ENCODE results near the gene CFAP46.

CFAP46 gene

GRCh38 chr10:132979491-132980425 is 37.4 kb upstream of the CFAP46 start:
- Histone ChIP-seq H3K4me3 (ENCODE audit: low read length) (no peak overlapping the region), H3K4me1 (ENCODE audit: control insufficient read depth, insufficient read depth, low read length) (no peaks in the 10 kb centered on the region; the same call in 1 of the 2 replicates), H3K27ac (ENCODE audit: low read length) (no peak overlapping the region), H3K27me3 (ENCODE audit: control insufficient read depth, insufficient read depth, low read length) (no peaks in the 10 kb centered on the region), H3K9me3 (ENCODE audit: control insufficient read depth, insufficient read depth, low read length) (no peaks in the 10 kb centered on the region), H3K36me3 (ENCODE audit: control insufficient read depth, insufficient read depth, low read length) (no peaks in the 10 kb centered on the region)
- no peak for DNase-seq (ENCODE audit: low read depth, low spot score)
- WGBS (ENCODE audit: insufficient coverage, insufficient read length) = no CpG with 5 or more reads among the region's 24 CpGs

- no peaks in the 10 kb centered on the region for H3K9me3 ChIP-seq (ENCODE audit: control insufficient read depth, insufficient read depth, low read length)
- no peak overlapping the region for H3K27ac ChIP-seq (ENCODE audit: low read length)
- no peaks in the 10 kb centered on the region; the same call in 1 of the 2 replicates for H3K4me1 ChIP-seq (ENCODE audit: control insufficient read depth, insufficient read depth, low read length)
- no peaks in the 10 kb centered on the region for H3K36me3 ChIP-seq (ENCODE audit: control insufficient read depth, insufficient read depth, low read length)
- H3K27me3 ChIP-seq (ENCODE audit: control insufficient read depth, insufficient read depth, low read length) = no peaks in the 10 kb centered on the region
- no CpG with 5 or more reads among the region's 9 CpGs for WGBS (ENCODE audit: insufficient coverage, insufficient read length)
- no peak for DNase-seq (ENCODE audit: low read depth, low spot score)
- no peak overlapping the region for H3K4me3 ChIP-seq (ENCODE audit: low read length)
Measured at GRCh38 chr10:132978542-132978941, 36.2 kb upstream of the CFAP46 start.

DNA sequence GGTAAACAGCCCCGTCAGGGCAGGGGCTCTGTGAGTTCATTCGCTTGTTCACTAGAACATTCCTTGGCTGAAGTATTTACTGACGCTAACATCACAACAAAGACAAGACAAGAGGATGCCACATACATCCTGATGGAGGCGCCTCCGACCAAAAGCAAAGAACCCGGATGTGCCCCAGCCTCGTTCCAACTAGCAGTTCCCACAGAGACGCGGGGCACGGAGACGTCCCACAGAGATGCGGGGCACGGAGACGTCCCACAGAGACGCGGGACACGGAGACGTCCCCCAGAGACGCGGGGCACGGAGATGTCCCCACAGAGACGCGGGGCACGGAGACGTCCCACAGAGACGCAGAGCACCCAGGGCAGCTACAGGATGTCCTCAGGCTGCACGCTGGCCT is 35.4 kb upstream of the CFAP46 start:
- Histone ChIP-seq H3K4me1 (ENCODE audit: control insufficient read depth, insufficient read depth, low read length) (peaks cover 2% of the 10 kb centered on the region; the same call in 1 of the 2 replicates), H3K27me3 (ENCODE audit: control insufficient read depth, insufficient read depth, low read length) (no peaks in the 10 kb centered on the region), H3K27ac (ENCODE audit: low read length) (no peak overlapping the region), H3K4me3 (ENCODE audit: low read length) (no peak overlapping the region), H3K9me3 (ENCODE audit: control insufficient read depth, insufficient read depth, low read length) (no peaks in the 10 kb centered on the region), H3K36me3 (ENCODE audit: control insufficient read depth, insufficient read depth, low read length) (no peaks in the 10 kb centered on the region)
- DNase-seq (ENCODE audit: low read depth, low spot score) = no peak
- no CpG with 5 or more reads among the region's 27 CpGs for WGBS (ENCODE audit: insufficient coverage, insufficient read length)

DNA sequence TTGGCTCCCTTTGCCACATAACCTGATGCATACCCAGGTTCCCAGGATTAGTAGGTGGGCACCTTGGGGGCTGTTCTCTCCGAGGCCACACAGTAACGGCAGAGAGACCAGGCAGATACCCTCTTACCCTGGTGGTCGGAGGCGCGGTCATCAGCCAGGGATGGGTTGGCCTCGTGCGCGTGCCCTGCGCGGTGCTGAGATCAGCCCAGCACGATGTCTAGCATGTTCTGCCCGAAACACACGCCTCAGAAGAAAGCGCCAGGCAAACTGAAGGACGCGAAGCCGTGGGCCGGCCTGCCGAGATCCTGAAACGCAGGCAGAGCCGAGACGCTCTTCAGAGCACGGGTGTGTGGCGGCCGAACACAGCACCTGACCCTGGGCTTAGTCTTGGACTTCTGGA is 34.7 kb upstream of the CFAP46 start:
- WGBS (ENCODE audit: insufficient coverage, insufficient read length) = no CpG with 5 or more reads among the region's 25 CpGs
- peaks cover 2% of the 10 kb centered on the region; the same call in 1 of the 2 replicates for H3K4me1 ChIP-seq (ENCODE audit: control insufficient read depth, insufficient read depth, low read length)
- H3K9me3 ChIP-seq (ENCODE audit: control insufficient read depth, insufficient read depth, low read length) = no peaks in the 10 kb centered on the region
- H3K27me3 ChIP-seq (ENCODE audit: control insufficient read depth, insufficient read depth, low read length) = no peaks in the 10 kb centered on the region
- H3K27ac ChIP-seq (ENCODE audit: low read length) = no peak overlapping the region
- DNase-seq (ENCODE audit: low read depth, low spot score) = no peak
- no peaks in the 10 kb centered on the region for H3K36me3 ChIP-seq (ENCODE audit: control insufficient read depth, insufficient read depth, low read length)
- no peak overlapping the region for H3K4me3 ChIP-seq (ENCODE audit: low read length)

DNA sequence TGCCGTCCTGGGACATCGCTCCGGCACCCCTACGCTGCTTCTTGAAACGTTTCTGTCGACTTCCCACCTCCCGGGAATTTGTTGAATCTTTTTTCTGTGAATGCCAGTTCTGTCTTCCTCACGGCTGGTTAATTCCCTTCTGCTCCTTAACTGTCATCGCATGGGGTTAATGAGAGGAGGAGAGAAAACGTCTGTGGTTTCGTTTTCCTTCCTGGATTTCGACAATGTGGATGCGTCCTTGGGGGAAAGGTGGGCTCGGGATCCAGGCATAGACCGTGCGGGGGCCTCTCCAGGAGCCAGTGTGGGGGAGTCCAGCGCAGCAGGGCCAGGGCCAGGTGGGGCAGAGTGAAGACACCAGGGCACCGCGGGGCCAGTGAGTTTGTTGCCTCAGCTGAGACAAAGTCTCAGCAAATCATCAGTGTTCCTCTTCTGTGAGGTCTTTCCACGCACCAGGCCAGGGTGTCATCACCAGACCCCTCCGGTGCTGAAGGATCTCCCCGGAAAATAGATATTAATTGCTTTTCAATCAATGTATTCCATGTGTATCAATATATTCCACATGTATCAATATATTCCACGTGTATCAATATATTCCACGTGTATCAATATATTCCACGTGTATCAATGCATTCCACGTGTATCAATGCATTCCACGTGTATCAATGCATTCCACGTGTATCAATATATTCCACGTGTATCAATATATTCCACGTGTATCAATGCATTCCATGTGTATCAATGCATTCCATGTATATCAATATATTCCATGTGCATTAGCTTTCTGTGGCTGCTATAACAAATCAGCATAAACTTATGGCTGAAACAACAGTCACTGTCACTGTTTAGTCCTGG is 33.7 kb upstream of the CFAP46 start:
- Histone ChIP-seq H3K4me1 (ENCODE audit: control insufficient read depth, insufficient read depth, low read length) (peaks cover 7% of the 10 kb centered on the region), H3K4me3 (ENCODE audit: low read length) (no peak overlapping the region), H3K27ac (ENCODE audit: low read length) (no peak overlapping the region), H3K9me3 (ENCODE audit: control insufficient read depth, insufficient read depth, low read length) (no peaks in the 10 kb centered on the region), H3K36me3 (ENCODE audit: control insufficient read depth, insufficient read depth, low read length) (no peaks in the 10 kb centered on the region), H3K27me3 (ENCODE audit: control insufficient read depth, insufficient read depth, low read length) (no peaks in the 10 kb centered on the region)
- no peak for DNase-seq (ENCODE audit: low read depth, low spot score)
- 100% methylated on average over 2 of the region's 30 CpGs for WGBS (ENCODE audit: insufficient coverage, insufficient read length)

GRCh38 chr10:132974886-132975830 is 32.8 kb upstream of the CFAP46 start:
- WGBS (ENCODE audit: insufficient coverage, insufficient read length) = no CpG with 5 or more reads among the region's 28 CpGs
- no peak for DNase-seq (ENCODE audit: low read depth, low spot score)
- no peaks in the 10 kb centered on the region for H3K36me3 ChIP-seq (ENCODE audit: control insufficient read depth, insufficient read depth, low read length)

DNA sequence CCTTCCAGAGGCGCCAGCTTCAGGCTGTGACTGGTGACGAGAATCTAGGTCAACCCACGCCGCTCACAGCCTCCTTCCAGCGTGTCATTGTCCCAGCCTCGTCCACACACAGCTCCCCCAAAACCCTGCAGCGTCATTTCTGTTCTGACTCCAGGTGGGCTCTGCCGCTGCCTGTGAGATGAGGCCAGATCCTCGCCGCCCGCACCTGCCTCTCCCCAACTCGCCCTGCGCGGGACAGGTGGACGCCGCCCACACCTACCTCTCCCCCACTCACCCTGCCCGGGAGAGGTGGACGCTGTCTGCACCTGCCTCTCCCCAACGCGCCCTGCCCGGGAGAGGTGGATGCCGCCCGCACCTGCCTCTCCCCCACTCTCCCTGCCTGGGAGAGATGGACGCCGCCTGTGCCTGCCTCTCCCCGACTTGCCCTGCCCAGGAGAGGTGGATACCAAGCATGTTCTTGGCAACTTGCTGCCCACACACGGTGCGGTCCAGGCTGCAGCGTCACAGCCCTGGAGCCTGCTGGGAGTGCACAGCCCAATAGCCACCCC is 32.0 kb upstream of the CFAP46 start:
- Histone ChIP-seq H3K9me3 (ENCODE audit: control insufficient read depth, insufficient read depth, low read length) (no peaks in the 10 kb centered on the region), H3K4me3 (ENCODE audit: low read length) (no peak overlapping the region), H3K4me1 (ENCODE audit: control insufficient read depth, insufficient read depth, low read length) (peaks cover 9% of the 10 kb centered on the region), H3K27ac (ENCODE audit: low read length) (no peak overlapping the region), H3K36me3 (ENCODE audit: control insufficient read depth, insufficient read depth, low read length) (no peaks in the 10 kb centered on the region), H3K27me3 (ENCODE audit: control insufficient read depth, insufficient read depth, low read length) (no peaks in the 10 kb centered on the region)
- WGBS (ENCODE audit: insufficient coverage, insufficient read length) = no CpG with 5 or more reads among the region's 29 CpGs
- no peak for DNase-seq (ENCODE audit: low read depth, low spot score)

More at GRCh38 chr10:132974886-132975830, 32.8 kb upstream of the CFAP46 start:
- no peak overlapping the region for H3K4me3 ChIP-seq (ENCODE audit: low read length)
- H3K4me1 ChIP-seq (ENCODE audit: control insufficient read depth, insufficient read depth, low read length) = peaks cover 9% of the 10 kb centered on the region
- H3K27me3 ChIP-seq (ENCODE audit: control insufficient read depth, insufficient read depth, low read length) = no peaks in the 10 kb centered on the region
- no peak overlapping the region for H3K27ac ChIP-seq (ENCODE audit: low read length)
- H3K9me3 ChIP-seq (ENCODE audit: control insufficient read depth, insufficient read depth, low read length) = no peaks in the 10 kb centered on the region

DNA sequence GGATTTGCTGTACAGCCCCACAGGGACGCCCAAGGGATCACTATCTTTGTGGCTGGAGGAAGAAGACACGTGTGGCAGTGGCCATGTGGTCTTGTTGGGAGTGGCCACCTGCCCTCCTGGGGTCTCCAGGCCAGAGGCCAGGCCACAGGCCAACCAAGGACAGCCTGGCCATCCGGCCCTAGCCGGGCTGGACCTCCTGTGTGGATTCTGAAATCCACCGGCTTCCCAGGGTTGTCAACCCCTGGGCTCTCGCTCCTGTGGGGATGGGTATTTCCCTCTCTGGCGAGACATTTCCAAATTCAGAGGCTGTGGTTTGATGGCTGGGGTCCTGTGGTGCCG is 31.5 kb upstream of the CFAP46 start:
- Histone ChIP-seq H3K4me1 (ENCODE audit: control insufficient read depth, insufficient read depth, low read length) (peaks cover 9% of the 10 kb centered on the region), H3K36me3 (ENCODE audit: control insufficient read depth, insufficient read depth, low read length) (no peaks in the 10 kb centered on the region), H3K4me3 (ENCODE audit: low read length) (no peak overlapping the region), H3K9me3 (ENCODE audit: control insufficient read depth, insufficient read depth, low read length) (no peaks in the 10 kb centered on the region), H3K27me3 (ENCODE audit: control insufficient read depth, insufficient read depth, low read length) (no peaks in the 10 kb centered on the region), H3K27ac (ENCODE audit: low read length) (no peak overlapping the region)
- no CpG with 5 or more reads among the region's 8 CpGs for WGBS (ENCODE audit: insufficient coverage, insufficient read length)
- DNase-seq (ENCODE audit: low read depth, low spot score) = no peak

DNA sequence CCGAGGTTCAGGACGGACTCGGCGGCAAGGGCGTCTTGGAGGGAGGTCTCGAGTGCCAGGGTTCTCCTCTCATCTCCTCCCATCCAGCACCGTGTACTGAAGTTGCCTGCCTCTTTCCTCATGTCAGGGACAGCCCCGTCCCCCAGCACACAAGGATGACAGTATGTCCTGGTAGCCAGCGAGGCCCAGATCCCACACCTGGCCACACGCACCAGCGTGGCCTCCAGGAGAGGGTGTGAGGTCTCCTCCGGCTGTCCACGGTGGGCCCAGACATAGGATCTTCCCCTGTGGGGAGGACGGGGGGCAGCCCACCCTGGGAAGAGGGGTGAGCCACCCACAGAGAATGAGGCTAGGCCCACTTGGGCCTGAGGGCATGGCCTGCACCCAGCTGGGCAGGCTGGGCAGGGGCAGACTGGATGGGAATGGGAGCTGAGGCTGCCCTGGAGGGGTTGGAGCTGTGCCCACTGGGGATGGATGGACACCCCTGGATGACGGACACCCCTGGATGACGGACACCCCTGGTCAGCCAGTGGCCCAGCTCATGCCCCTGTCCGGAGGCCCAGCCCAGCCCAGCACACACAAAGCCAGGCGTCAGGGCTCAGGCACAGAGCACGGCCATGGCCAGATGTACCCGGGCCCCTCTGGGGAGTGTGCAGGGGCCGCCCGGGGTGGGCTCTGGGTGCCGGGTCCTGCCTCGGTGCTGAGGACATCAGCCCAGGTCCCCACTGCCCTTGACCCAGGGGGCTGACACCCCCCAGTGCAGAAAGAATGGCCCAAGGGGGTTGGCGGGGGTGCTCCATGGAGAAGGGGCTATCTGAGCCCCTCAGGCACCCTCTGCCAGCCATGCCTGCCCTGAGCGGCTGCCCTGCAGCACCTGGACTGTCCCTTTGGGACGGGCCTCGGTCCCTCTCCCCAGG is 30.9 kb upstream of the CFAP46 start:
- no CpG with 5 or more reads among the region's 28 CpGs for WGBS (ENCODE audit: insufficient coverage, insufficient read length)
- Histone ChIP-seq H3K9me3 (ENCODE audit: control insufficient read depth, insufficient read depth, low read length) (no peaks in the 10 kb centered on the region), H3K27me3 (ENCODE audit: control insufficient read depth, insufficient read depth, low read length) (no peaks in the 10 kb centered on the region), H3K27ac (ENCODE audit: low read length) (no peak overlapping the region), H3K36me3 (ENCODE audit: control insufficient read depth, insufficient read depth, low read length) (no peaks in the 10 kb centered on the region), H3K4me1 (ENCODE audit: control insufficient read depth, insufficient read depth, low read length) (peaks cover 9% of the 10 kb centered on the region), H3K4me3 (ENCODE audit: low read length) (no peak overlapping the region)
- DNase-seq (ENCODE audit: low read depth, low spot score) = no peak

Data from iPS DF 6.9 (cell line).